GM18909 (cell line): ENCODE measurements around the gene CCDC170.

ENCODE experiments used
- ATAC-seq: cut with Tn5 transposase; IDR thresholded peaks from one replicate; pipeline ENCODE4 v1.9.1; 2021; ENCODE audit warnings: mild to moderate bottlenecking; ENCODE audit not compliant: unreplicated experiment, poor library complexity

The CCDC170 gene

DNA sequence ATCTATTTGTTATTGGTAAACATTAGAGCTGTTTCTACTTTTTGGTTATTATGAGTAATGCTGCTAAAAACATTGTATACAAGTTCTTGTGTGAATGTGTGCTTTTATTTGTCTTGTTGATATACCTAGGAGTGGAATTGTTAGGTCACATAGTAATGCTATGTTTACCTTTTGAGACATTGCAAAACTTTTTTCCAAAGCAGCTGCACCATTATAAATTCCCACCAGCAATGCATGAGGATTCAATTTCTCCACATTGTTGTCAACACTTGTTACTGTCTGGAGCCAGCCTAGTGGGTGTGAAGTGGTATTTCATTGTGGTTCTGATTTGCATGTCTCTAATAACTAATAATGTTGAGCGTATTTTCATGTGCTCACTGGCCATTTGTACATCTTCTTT lies 145.9 kb downstream of the CCDC170 start:
- ATAC-seq: no peak

DNA sequence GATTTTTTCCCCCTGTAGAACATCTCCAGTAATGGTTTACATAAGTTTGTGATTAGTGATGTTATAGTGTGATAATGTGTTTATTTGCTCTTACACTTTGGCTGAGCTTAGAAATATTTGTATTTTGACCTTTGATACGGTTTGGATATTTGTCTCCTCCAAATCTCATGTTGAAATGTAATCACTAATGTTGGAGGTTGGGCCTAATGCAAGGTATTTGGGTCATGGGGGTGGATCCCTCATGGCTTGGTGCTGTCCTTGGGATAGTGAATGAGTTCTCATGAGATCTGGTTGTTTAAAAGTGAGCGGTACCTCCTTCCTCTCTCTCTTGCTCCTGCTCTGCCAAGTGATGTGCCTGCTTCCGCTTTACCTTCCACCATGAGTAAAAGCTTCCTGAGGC lies 147.2 kb downstream of the CCDC170 start:
- ATAC-seq: no peak

DNA sequence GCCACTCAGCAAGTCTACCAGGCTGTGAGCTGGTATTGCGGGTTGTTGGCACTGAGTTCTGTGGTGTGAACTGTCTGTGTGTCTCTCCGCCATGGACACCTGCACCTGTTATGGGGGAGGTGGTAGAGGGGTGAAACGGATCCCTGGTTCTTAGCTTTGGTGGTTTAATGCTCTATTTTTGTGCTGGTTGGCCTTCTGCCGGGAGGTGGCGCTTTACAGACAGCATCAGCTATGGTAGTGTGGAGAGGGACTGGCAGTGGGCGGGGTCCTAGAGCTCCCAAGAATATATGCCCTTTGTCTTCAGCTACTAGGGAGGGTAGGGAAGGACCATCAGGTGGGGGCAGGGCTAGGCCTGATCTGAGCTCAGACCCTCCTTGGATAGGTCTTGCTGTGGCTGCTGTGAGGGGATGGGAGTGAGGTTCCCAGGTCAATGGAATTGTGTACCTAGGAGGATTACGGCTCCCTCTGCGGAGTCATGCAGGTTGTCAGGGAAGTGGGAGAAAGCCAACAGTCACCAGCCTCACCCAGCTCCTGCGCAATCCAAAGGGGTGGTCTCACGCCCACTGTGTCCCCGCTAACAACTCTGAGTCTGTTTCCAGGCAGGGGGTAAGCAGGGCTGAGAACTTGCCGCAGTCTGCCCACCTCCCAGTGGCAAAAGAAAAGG lies 154.3 kb downstream of the CCDC170 start:
- ATAC-seq: no peak

DNA sequence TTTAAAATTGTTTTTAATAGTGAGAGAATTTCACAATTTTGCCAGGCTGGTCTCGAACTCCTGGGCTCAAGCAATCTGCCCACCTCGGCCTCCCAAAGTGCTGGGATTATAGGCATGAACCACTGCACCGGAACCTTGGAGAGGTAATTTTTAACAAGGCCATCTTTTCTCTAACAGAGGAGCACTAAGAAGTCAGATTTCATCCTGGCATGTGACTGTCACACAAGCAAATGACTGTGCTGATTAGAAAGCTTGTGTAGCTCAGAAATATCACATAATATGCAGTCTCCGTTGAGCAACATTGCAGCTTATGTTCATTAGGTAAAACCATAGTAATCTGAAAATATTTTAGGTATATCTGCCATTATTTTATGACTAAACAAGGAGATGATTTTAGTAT lies 156.0 kb downstream of the CCDC170 start:
- ATAC-seq: no peak

DNA sequence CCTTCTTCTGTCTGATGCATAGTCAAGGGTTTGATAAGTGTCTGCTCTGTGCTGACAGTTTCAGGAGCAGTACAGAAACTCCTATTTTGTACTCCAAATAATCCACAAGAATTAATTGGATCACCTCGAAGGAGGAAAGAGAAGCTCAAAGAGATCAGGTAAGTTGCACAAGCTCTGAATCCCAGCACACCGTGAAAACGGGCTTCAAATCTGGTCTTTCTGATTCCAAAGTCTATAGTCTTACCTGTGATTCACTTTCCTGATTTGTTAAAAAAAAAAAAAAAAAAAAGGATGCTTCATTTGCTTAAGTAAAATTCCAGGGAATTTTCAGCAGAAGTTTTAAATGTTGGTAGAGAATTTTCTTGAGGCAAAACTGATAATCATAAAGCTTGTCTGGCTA lies 157.8 kb downstream of the CCDC170 start:
- ATAC-seq: no peak

DNA sequence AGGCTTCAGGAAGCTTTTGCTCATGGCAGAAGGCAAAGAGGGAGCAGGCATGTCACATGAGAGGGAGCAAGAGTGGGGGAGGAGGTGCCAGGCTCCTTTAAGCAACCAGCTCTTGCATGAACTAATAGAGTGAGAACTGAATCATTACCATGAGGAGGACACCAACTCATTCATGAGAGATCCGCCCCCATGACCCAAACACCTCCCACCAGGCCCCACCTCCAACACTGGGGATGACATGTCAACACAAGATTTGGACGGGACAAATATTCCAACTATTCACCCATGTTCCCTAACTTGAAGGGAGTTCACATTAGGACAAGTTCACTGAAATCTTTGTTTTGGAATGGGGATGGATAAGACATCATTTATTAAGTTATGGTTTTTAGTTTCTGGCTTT lies 158.5 kb downstream of the CCDC170 start:
- no peak for ATAC-seq

DNA sequence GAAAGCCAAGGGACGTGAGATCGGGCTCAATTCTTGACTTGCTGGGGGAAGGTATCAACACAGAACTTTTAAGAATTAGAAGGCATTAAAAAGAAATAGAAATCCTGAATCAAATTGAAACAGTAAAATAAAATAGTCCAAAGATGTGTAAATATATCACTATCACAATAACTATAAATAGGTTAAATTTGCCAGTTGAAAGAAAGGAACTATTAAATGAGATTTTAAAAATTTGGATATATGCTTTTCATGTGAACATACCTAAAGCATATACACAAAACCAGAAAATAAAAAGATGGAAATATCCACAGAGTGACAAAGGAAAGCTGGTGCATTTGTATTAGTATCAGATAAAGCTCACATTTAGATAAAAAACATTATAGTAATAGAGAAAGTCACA lies 161.3 kb downstream of the CCDC170 start:
- ATAC-seq: no peak

DNA sequence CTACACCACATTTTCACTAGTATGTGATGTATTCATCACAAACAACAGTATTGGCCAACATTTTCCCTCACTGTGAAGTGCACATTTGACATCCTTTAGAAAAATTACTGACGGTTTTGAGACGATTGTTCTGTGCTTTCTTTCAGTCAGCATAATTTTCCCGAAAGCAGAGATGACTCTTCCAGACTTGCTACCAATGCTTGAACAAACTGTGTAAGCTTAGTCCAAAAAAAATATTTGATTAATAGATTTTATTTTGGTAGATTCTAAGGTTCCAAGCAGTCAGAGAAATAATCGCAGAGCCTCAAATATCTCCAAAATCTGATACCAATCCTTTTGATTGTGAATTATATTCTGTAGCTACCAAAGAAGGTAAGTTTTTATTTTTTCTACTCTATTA lies 162.6 kb downstream of the CCDC170 start:
- no peak for ATAC-seq

DNA sequence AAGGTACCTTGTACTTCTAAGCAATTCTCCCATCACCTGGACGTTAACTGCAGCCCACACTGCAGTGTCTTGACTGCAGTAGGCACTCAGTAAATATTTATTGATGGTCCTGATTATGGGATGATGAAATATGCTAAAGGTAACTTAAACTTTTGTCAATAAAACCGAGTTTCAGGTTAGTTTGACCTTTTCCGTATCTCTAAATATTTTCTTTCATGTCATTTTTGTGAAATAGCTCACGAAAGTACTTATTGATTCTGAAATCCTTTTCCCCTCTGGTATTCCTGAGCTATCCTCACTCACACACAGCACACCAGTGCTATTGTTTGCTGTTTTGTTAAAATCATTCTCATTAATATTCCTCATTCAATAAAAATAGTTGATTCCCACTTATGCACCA lies 164.3 kb downstream of the CCDC170 start:
- ATAC-seq: no peak

DNA sequence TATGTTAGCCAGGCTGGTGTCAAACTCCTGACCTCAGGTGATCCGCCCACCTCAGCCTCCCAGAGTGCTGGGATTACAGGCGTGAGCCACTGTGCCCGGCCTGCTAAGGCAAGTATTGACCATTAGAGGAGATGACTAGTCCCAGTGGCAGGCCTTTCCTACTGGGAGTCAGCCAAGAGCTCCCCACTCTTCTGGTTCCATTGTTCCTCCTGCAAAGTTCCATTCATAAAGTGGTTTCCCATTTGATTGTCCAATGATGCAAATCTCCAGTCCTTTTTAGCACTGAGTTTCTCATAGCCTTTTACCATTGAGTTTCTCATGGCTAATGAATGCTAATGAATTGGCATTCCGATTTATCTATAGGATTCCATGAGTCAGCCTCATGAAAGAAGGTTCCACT lies 165.4 kb downstream of the CCDC170 start:
- ATAC-seq: no peak

DNA sequence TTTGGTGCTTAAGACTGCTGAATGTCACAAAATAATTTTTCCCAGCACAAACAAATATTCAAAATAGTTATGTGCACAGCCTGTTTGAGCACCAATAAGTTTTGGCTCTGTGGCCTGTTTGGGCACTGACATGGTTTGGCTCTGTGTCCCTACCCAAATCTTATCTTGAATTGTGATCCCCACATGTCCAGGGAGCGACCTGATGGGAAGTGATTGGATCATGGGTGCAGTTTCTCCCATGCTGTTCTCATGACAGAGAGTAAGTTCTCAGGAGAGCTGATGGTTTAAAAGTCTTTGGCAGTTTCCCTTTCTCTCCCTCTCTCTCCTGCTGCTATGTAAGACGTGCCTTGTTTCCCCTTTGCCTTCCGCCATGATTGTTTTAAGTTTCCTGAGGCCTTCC lies 167.7 kb downstream of the CCDC170 start:
- no peak for ATAC-seq

DNA sequence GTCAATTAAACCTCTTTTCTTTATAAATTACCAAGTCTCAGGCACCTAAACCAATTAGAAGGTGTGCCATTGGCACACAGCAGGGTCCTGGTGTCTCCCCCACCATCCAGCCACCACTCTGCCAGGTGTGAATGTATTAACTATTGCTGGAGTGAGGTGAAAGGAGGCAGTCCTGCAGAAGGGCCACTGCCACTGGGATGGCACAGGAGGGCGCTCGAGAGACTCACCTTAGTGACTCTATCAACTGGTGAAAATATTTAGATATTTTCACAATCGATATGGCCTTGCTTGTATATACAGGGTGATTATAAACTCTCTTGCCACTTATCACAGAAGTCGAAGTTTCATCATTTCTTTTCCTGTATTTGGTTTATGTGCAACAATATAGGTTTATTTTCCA lies 168.1 kb downstream of the CCDC170 start:
- ATAC-seq: no peak

DNA sequence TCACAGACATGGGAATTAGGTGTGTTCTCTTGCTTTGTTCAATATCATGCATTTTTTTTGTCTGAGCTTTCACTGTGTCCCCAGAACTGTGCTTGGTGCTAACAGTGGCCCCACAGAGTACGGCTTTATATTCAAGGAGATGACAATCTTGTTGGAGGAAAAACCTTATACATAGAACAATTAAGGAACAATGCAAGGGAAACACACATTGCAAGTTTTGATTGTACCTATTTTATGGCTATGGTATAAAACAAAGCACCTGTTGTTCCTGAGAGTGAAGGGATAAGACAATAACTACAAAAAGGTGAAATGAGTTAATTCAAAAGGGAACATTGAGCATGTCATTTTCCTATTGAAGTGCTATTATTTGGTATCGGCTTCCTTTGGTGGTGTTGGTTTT lies 169.7 kb downstream of the CCDC170 start:
- no peak for ATAC-seq

DNA sequence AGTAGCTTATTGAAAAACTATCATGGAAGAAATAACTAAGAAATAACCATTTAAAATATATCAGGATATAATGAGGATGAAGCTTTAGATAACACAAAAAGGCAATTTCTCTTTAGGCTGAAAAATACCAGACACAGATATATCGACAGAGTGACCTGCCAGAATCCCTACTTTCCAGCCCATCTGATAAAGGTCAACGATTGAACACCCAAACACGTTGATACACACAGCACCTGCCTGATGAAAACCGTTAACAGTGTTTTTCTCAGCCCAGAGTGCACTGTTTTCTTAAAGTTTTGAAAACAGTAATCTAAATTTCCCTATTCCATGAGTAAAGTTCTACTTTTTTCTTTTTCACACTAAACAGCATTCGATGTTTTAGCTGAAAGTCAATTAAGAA lies 170.6 kb downstream of the CCDC170 start:
- ATAC-seq: no peak

DNA sequence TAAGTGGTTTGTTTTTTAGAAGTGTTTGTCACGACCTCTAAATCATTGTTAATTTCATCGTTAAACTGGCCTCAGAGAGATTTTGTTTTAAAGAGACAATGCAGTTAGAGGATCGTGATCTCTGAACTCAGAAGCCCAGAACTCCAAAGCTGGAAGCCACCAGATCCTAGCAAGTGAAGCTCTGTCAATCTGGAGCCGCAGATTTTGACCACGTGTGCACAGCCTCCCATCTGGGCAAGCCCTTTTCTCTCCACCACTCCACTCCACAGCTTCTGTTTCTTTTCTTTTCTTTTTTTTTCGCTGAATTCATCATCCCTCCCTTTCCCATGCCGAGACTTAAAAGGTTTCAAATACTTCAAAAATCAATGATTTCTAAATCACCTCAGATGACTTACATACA lies 171.5 kb downstream of the CCDC170 start:
- ATAC-seq: no peak

DNA sequence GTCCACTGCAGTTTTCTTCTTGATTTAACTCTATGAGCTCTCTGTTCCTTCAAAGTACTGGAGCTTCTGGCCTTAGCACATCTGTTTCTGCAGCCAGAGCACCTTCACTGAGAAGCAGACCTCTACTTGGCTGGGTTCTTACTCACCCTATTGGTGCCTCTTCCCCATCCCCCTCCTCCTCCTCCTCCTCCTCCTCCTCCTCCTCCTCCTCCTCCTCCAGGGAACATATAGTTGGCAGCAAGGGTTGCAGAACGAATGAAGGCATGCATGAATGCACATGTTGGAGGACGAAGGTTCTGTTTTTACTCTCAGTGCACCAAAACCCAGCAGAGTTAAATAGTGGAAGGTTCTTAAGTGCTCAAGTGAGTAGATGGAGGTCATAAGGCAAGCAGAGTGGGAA lies 172.7 kb downstream of the CCDC170 start:
- no peak for ATAC-seq

DNA sequence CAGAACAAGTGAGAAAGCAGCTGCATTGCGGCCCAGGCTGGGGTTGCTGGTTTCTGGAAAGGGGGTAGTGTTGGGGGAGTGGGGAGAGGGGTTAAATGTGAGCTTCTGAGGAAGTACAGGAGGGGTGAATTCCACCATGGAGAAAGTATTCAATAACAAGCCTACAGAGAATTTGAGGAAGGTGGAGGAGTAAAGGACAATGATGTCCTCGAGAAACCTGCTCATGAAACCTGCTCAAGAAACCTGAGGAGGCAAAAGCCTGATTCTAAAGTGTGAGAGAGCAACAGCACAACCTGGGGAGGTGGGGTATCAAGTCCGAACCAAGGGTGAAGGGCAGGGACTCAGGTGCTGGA lies 175.4 kb downstream of the CCDC170 start:
- no peak for ATAC-seq

DNA sequence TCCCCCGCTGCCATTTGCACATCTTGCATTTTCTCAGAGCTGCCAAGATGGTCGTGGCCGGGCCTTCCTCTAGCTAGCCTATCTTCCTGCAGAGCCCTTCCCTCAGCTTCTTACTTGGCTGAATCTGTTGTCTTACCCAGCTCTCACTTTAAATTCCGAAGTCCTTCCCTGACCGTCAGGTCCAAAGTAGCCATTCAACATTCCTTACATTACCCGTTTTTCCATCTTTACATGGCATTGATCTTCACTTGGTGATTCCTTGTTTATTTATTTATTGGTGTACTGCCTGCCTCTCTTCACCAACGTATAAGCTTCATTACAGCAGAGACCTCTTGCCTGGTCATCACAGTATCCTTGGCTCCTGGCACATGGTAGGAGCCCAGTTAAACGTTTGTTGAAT lies 176.3 kb downstream of the CCDC170 start:
- no peak for ATAC-seq
